ENCODE measurements around the gene INPP5D. TPM values are rescaled to one million over a fixed set of nuclear protein-coding genes. Genes with fewer than 3 reads are reported as not detected.

The INPP5D gene
- total RNA-seq (ENCODE audit: low replicate concordance): 18.3 and 40.8 TPM in 2 replicates
- long read RNA-seq, partial matches to known transcripts: 19 of 25 reads
- long read RNA-seq, other reads (novel, unspliced or antisense): 6 of 25 reads

DNA sequence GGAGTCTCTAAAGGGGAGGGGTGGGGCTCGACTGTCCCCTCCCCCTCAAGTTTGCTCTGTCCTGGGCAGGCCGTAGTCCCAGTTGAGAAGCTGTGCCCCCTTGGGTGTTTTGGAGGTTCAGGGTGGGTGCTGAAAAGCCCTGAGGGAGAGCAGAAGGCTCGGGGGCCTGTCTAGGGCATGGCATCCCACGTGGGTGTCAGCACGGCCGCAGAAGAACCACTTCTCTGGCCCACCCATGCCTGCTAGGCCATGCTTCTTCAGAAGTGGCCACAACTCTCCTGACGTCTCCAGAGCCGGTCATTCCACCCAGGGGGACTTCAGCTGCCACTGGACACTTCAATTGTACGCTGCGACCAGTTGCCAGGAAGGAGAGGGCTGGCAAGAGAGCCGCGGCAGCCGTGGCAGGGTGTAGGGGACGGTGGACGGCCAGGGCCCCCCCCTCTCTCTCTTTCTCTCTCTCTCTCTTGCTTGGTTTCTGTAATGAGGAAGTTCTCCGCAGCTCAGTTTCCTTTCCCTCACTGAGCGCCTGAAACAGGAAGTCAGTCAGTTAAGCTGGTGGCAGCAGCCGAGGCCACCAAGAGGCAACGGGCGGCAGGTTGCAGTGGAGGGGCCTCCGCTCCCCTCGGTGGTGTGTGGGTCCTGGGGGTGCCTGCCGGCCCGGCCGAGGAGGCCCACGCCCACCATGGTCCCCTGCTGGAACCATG, at the start of gene INPP5D:
Gene INPP5D (plus strand): TSS at position 546 of the 704 bp plus-strand sequence. CDS start 137 bp downstream, at position 683.
- no peak for DNase-seq (ENCODE audit: extremely low spot score, unreplicated experiment)
- H3K27ac Mint-ChIP-seq: no peak within 1 kb of the TSS
- no peaks in the 10 kb centered on the region for H3K9me3 Mint-ChIP-seq
- TF ChIP-seq, protein P1, sequence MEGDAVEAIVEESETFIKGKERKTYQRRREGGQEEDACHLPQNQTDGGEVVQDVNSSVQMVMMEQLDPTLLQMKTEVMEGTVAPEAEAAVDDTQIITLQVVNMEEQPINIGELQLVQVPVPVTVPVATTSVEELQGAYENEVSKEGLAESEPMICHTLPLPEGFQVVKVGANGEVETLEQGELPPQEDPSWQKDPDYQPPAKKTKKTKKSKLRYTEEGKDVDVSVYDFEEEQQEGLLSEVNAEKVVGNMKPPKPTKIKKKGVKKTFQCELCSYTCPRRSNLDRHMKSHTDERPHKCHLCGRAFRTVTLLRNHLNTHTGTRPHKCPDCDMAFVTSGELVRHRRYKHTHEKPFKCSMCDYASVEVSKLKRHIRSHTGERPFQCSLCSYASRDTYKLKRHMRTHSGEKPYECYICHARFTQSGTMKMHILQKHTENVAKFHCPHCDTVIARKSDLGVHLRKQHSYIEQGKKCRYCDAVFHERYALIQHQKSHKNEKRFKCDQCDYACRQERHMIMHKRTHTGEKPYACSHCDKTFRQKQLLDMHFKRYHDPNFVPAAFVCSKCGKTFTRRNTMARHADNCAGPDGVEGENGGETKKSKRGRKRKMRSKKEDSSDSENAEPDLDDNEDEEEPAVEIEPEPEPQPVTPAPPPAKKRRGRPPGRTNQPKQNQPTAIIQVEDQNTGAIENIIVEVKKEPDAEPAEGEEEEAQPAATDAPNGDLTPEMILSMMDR (conservative IDR thresholded peaks at IDR 0.05): no peak
- peaks cover 4% of the 10 kb centered on the region for H3K4me1 Mint-ChIP-seq (ENCODE audit: unreplicated experiment)
- peaks cover 11% of the 10 kb centered on the region for H3K27me3 Mint-ChIP-seq
- H3K4me3 Mint-ChIP-seq: no peak within 1 kb of the TSS
- no peaks in the 10 kb centered on the region for H3K36me3 Mint-ChIP-seq

DNA sequence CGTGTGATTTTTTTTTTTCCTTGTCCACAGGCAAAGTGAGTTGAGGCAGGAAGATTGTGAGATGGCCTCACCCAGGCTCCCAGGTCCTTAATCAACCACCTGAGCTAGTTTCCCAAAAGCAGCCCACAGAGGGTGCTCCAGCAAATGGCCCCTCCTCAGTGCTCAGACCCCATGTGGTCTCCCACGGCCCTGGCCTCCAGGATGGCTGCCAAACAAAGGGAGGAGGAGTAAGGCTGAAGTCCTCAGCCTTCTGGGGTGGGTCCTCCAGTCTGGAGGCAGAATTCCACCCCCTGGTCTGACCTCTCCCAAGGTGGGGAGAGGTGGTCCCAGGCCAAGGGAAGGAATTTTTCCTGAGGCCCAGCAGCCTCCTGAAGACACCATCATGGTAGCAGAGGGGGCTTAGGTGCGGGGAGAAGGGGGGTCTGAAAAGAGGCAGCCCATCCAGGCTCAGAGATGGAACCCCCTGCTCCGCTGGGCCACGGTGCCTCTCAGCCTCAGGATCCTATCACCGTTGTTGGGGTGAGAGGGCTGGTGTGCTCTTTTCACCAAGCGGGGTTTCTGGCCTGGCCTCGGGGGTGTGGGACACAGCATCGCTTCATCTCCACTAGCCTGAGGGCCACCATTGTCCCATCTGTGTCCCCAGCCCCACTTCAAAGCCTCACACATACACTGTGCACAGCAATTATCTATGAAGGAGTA, 49.4 kb upstream of the INPP5D start:
- Mint-ChIP-seq H3K4me1 (ENCODE audit: unreplicated experiment) (no peaks in the 10 kb centered on the region), H3K27me3 (peaks cover 4% of the 10 kb centered on the region), H3K9me3 (no peaks in the 10 kb centered on the region), H3K4me3 (no peak overlapping the region), H3K27ac (no peak overlapping the region), H3K36me3 (no peaks in the 10 kb centered on the region)
- DNase-seq (ENCODE audit: extremely low spot score, unreplicated experiment): peak; percentile 37
- TF ChIP-seq, protein P1 (conservative IDR thresholded peaks at IDR 0.05): no peak

DNA sequence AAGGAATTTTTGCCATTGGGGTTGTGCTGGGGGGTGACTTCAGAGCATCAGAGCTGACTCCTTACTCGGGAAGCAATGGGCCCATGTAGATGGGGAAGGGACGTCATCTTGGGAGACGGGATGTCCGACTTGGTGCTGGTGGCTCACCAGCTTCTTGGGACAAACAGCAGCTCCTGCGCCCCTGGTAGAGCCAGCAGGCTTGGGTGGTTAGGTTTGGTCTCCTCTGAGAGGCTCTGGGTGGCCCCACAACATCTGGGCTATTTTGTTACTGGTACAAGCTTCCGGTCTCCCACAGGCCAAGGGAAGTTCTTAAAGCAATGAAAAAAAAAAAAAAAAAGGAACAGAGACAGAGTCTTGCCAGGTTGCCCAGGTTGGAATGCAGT, 48.9 kb upstream of the INPP5D start:
- H3K4me1 Mint-ChIP-seq (ENCODE audit: unreplicated experiment): no peaks in the 10 kb centered on the region
- DNase-seq (ENCODE audit: extremely low spot score, unreplicated experiment): peak; percentile 29

DNA sequence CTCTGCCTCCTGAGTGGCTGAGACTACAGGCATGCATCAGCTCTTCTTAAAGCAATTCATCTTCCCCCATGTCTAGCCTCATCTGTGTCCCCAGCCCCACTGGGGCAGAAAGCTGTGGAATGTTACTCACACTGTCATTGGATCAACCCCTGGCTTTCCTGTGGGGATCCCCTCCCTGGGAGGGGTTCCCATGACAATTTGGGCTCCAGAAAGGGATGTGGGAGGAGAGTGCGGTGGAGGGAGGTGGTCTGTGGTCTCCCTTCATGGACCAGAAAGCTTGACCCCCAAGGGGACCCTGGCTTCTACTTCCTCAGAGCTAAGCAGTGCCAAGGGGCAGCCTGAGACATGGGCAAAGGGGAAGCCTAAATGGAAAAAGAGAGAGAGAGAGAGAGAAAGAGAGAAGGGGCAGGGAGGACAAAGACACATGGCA, 48.4 kb upstream of the INPP5D start:
- Mint-ChIP-seq H3K27ac (no peak overlapping the region), H3K27me3 (peaks cover 4% of the 10 kb centered on the region), H3K4me1 (ENCODE audit: unreplicated experiment) (no peaks in the 10 kb centered on the region), H3K4me3 (no peak overlapping the region), H3K9me3 (no peaks in the 10 kb centered on the region), H3K36me3 (no peaks in the 10 kb centered on the region)
- peak; percentile 39 for DNase-seq (ENCODE audit: extremely low spot score, unreplicated experiment)
- TF ChIP-seq, protein P1 (conservative IDR thresholded peaks at IDR 0.05): no peak

More for the DNA sequence above, 48.9 kb upstream of the INPP5D start:
- H3K27ac Mint-ChIP-seq: no peak overlapping the region
- H3K4me3 Mint-ChIP-seq: no peak overlapping the region
- peaks cover 4% of the 10 kb centered on the region for H3K27me3 Mint-ChIP-seq
- H3K36me3 Mint-ChIP-seq: no peaks in the 10 kb centered on the region
- TF ChIP-seq, protein P1 (conservative IDR thresholded peaks at IDR 0.05): no peak
- H3K9me3 Mint-ChIP-seq: no peaks in the 10 kb centered on the region

DNA sequence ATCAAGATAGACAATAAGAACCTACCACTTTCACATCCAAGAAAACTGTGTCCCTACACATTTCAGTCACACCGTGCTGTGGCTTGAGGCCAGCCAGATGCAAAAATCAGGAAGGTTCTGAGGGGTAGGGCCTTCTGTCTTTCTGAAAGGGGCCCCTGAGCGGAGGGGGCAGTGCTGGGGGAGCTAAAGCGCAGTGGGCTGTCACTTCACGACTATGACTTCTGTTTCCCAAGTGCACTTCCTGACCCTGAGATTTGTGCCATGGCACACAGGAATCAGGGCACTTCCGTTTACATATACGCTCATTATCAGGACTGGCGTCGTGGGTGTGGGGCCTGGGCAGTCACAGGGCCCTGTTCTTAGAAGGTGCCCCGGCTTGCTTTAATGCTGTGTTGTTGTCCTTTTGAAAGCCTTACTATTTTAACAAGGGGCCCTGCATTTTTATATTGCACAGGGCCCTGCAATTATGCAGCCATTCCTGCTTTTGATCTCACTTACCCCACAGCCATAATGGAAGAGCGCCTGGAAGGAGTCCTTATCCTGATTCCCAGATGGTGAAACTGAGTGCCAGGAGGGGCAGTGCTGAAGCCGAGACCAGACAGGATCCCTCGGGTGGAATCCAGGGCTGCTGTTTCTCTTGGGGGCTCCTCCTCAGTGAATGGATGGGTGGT, 47.7 kb upstream of the INPP5D start:
- peaks cover 4% of the 10 kb centered on the region for H3K27me3 Mint-ChIP-seq
- no peak overlapping the region for H3K4me3 Mint-ChIP-seq
- TF ChIP-seq, protein P1 (conservative IDR thresholded peaks at IDR 0.05): no peak
- no peaks in the 10 kb centered on the region for H3K4me1 Mint-ChIP-seq (ENCODE audit: unreplicated experiment)
- peak; percentile 42 for DNase-seq (ENCODE audit: extremely low spot score, unreplicated experiment)
- no peak overlapping the region for H3K27ac Mint-ChIP-seq
- no peaks in the 10 kb centered on the region for H3K9me3 Mint-ChIP-seq
- H3K36me3 Mint-ChIP-seq: no peaks in the 10 kb centered on the region
